OCI-LY7 (cell line): Measurements from ENCODE around the gene CORO2B. TPM values are rescaled to one million over a fixed set of nuclear protein-coding genes. Genes with fewer than 3 reads are reported as not detected.

Experiments used
- BruUV-seq: library from RNA; stranded (reverse); fragments of 400-500 nt; replicated peaks from 2 replicates; lab custom pipeline; 2021; lab: Mats Ljungman, UMichigan
- CTCF ChIA-PET: fragments of 300-600 bp; sonication (Branson Sonifier 250); formaldehyde crosslinking; loops from one replicate; lab custom pipeline; 2022; ENCODE audit warnings: antibody characterized with exemption; ENCODE audit not compliant: unreplicated experiment; lab: Charles Lee
- POLR2A ChIA-PET: fragments of 300-600 bp; sonication (Branson Sonifier 250); formaldehyde crosslinking; loops from one replicate; lab custom pipeline; 2022; ENCODE audit warnings: antibody characterized with exemption; lab: Charles Lee
- DNase-seq: peaks from one replicate; pipeline ENCODE4 v3.0.0-alpha.2; 2015; ENCODE audit warnings: low spot score
- H2AFZ ChIP-seq: fragments of 200-600 bp; sonication (generic), shearing (Covaris generic); 2 replicates; pipeline ENCODE4 v1.6.1; 2014; ENCODE audit warnings: mild to moderate bottlenecking, antibody characterized with exemption, low read length, moderate library complexity
- H3K27ac ChIP-seq: fragments of 200-600 bp; sonication (generic); 2 replicates; pipeline ENCODE4 v1.5.1; 2014; ENCODE audit warnings: mixed run types, low read depth, mild to moderate bottlenecking, moderate library complexity, low read length, inconsistent platforms; ENCODE audit not compliant: poor library complexity, severe bottlenecking
- H3K36me3 ChIP-seq: fragments of 200-600 bp; sonication (generic); 2 replicates; pipeline ENCODE4 v1.6.1; 2014; ENCODE audit warnings: mild to moderate bottlenecking, antibody characterized with exemption, low read length, moderate library complexity, mixed read lengths; ENCODE audit not compliant: insufficient read depth
- H3K4me1 ChIP-seq: fragments of 200-600 bp; sonication (generic); 2 replicates; pipeline ENCODE4 v1.5.1; 2014; ENCODE audit warnings: mild to moderate bottlenecking, low read length; ENCODE audit not compliant: insufficient read depth, poor library complexity, severe bottlenecking
- H3K4me2 ChIP-seq: fragments of 200-600 bp; sonication (generic); 2 replicates; pipeline ENCODE4 v1.6.1; 2014; ENCODE audit warnings: mild to moderate bottlenecking, low read length
- H3K4me3 ChIP-seq: fragments of 200-600 bp; sonication (generic); 2 replicates; pipeline ENCODE4 v1.5.1; 2014; ENCODE audit warnings: mild to moderate bottlenecking, low read depth, low read length; ENCODE audit not compliant: poor library complexity, severe bottlenecking
- H3K79me2 ChIP-seq: fragments of 200-600 bp; sonication (generic); 2 replicates; pipeline ENCODE4 v1.6.1; 2016; ENCODE audit warnings: low read depth, mild to moderate bottlenecking, low read length, moderate library complexity, mixed read lengths; ENCODE audit not compliant: insufficient read depth
- H3K9me2 ChIP-seq: fragments of 200-600 bp; sonication (generic); 2 replicates; pipeline ENCODE4 v1.6.1; 2016; ENCODE audit warnings: mild to moderate bottlenecking, low read length, mixed read lengths; ENCODE audit not compliant: insufficient read depth
- H3K9me3 ChIP-seq: fragments of 200-600 bp; sonication (generic); 2 replicates; pipeline ENCODE4 v1.6.1; 2014; ENCODE audit warnings: mild to moderate bottlenecking, mixed run types, low read length, mixed read lengths
- H4K20me1 ChIP-seq: fragments of 200-600 bp; sonication (generic); 2 replicates; pipeline ENCODE4 v1.6.1; 2014; ENCODE audit warnings: mild to moderate bottlenecking, antibody characterized with exemption, low read length, moderate library complexity, mixed read lengths; ENCODE audit not compliant: insufficient read depth
- CTCF ChIP-seq: fragments of 200-600 bp; sonication (generic); conservative IDR thresholded peaks from 2 replicates; pipeline ENCODE4 v1.5.1; 2014; ENCODE audit warnings: mild to moderate bottlenecking, antibody characterized with exemption, low read length, moderate library complexity, mixed read lengths
- EZH2phosphoT487 ChIP-seq: fragments of 200-600 bp; sonication (generic); IDR thresholded peaks from 2 replicates; pipeline ENCODE4 v1.6.1; 2018; ENCODE audit warnings: low read depth, borderline replicate concordance, mild to moderate bottlenecking, mixed run types, antibody characterized with exemption, low read length, moderate library complexity, mixed read lengths
- intact Hi-C: fragments of 100-400 bp; cut with micrococcal nuclease; formaldehyde crosslinking; loops from one replicate; pipeline ENCODE4 v1.10.0; 2022; ENCODE audit not compliant: unreplicated experiment
- total RNA-seq, 2 experiments: library from RNA; depleted of rRNA in 1 of 2; stranded (reverse); fragments of >200 nt in 1 of 2; shearing (Covaris generic) in 1 of 2; gene quantifications; 2 replicates each; pipeline ENCODE4 v1.2.3, GENCODE V29; 2014 to 2022

CORO2B gene
- total RNA-seq, 2 experiments from 2014 or later, result 7.4 to 12.5 TPM

- Histone ChIP-seq H2AFZ (no peak overlapping the region), H3K9me3 (no peaks in the 10 kb centered on the region; the same call in 1 of the 2 replicates), H3K36me3 (peaks cover 22% of the 10 kb centered on the region), H3K4me3 (no peak overlapping the region), H3K9me2 (no peaks in the 10 kb centered on the region), H3K4me2 (no peak overlapping the region), H3K27ac (no peak overlapping the region), H4K20me1 (no peaks in the 10 kb centered on the region), H3K4me1 (peaks cover 9% of the 10 kb centered on the region), H3K79me2 (no peaks in the 10 kb centered on the region)
- POLR2A ChIA-PET, result interaction anchor here (0.5 to 0.7 kb wide), 2 partner anchors 162 to 1145 kb away, joined by 3 to 4 read pairs; partner anchors contain the start of gene ANP32A
- BruUV-seq, result no TSS peak
- TF ChIP-seq EZH2phosphoT487 (no peak), CTCF (no peak)
- DNase-seq, result no peak
- CTCF ChIA-PET, result interaction anchor here (0.9 kb wide), 1 partner anchor 15 kb away, joined by 3 read pairs; no protein-coding TSS in a partner anchor
- intact Hi-C loops, result no loop called here
Measured at GRCh38 chr15:68658641-68659358, 80.0 kb downstream of the CORO2B start.

GRCh38 chr15:68663526-68663925, 84.7 kb downstream of the CORO2B start:
- H3K79me2 ChIP-seq, result no peaks in the 10 kb centered on the region
- peaks cover 8% of the 10 kb centered on the region; the same call in 1 of the 2 replicates for H3K9me3 ChIP-seq
- ChIA-PET POLR2A (interaction anchor here (0.7 to 2.5 kb wide), 4 partner anchors 23 to 40 kb away, joined by 3 to 6 read pairs (median 4); no protein-coding TSS in a partner anchor), CTCF (no interaction called here)
- H2AFZ ChIP-seq, result no peak overlapping the region
- peaks cover 33% of the 10 kb centered on the region for H3K36me3 ChIP-seq
- intact Hi-C loops, result no loop called here
- peaks cover 28% of the 10 kb centered on the region for H3K4me1 ChIP-seq
- no peaks in the 10 kb centered on the region for H3K9me2 ChIP-seq
- no peak overlapping the region for H3K4me3 ChIP-seq
- BruUV-seq, result no TSS peak
- no peak overlapping the region for H3K27ac ChIP-seq
- H4K20me1 ChIP-seq, result no peaks in the 10 kb centered on the region
- no peak for DNase-seq
- no peak overlapping the region for H3K4me2 ChIP-seq
- TF ChIP-seq EZH2phosphoT487 (no peak), CTCF (no peak)
